Body of pancreas (tissue), 4 donors: ENCODE data around the gene KNDC1.

Experiments
- CTCF ChIP-seq, 7 experiments: fragments of 450-650 bp in 4 of 7; fragments of 200-600 bp in 3 of 7; sonication (generic) in 3 of 7; IDR thresholded peaks; one replicate each; pipeline ENCODE4 v1.5.1; 2016 to 2019; ENCODE audit warnings: antibody characterized with exemption in 7 of 7
- POLR2A ChIP-seq, 3 donors: fragments of 450-650 bp; IDR thresholded peaks; one replicate each; pipeline ENCODE4 v1.6.1; 2016; ENCODE audit warnings: antibody characterized with exemption in 3 of 3, mild to moderate bottlenecking in 2 of 3

- TF ChIP-seq CTCF (IDR thresholded peaks at IDR 0.05) (no peak), POLR2A (IDR thresholded peaks at IDR 0.05) (no peak)
Measured at GRCh38 chr10:133189726-133190125, 29.7 kb downstream of the KNDC1 start.
